Endothelial cell of umbilical vein (primary cell): ENCODE measurements around the gene ABI2. TPM values are rescaled to one million over a fixed set of nuclear protein-coding genes. Genes with fewer than 3 reads are reported as not detected.

Experiments used
- BruUV-seq: library from RNA; stranded (reverse); fragments of 400-500 nt; replicated peaks from 2 replicates; lab custom pipeline; 2021; lab: Mats Ljungman, UMichigan
- CTCF ChIA-PET: fragments of 300-600, 350-600 bp; sonication (Branson Sonifier 250); formaldehyde crosslinking; loops from one replicate; lab custom pipeline; 2021; ENCODE audit warnings: antibody characterized with exemption, inconsistent platforms; lab: Charles Lee
- POLR2A ChIA-PET: fragments of 300-600, 350-600 bp; sonication (Branson Sonifier 250); formaldehyde crosslinking; loops from one replicate; lab custom pipeline; 2021; ENCODE audit warnings: antibody characterized with exemption, inconsistent platforms; lab: Charles Lee
- DNase-seq: peaks from one replicate; pipeline ENCODE4 v3.0.0-alpha.2; 2011; ENCODE audit warnings: low read depth, low spot score
- FAIRE-seq: peaks from 2 replicates; lab custom pipeline; 2011; peaks lifted over from hg19 to GRCh38; lab: Jason Lieb, UNC
- H2AFZ ChIP-seq: 2 replicates; pipeline ENCODE4 v1.6.0; 2012; ENCODE audit warnings: low read depth, low read length, control low read depth, inconsistent platforms
- H3K27ac ChIP-seq: 2 replicates; pipeline ENCODE4 v1.5.1; 2011; ENCODE audit warnings: low read depth, mild to moderate bottlenecking, control low read depth, low read length, moderate library complexity; ENCODE audit not compliant: insufficient read depth
- H3K27me3 ChIP-seq, 2 experiments: 2 replicates each; pipeline versions ENCODE4 v1.6.0 to v1.6.1; 2011; ENCODE audit warnings: low read length in 2 of 2, mixed read lengths in 1 of 2; ENCODE audit not compliant: control insufficient read depth in 2 of 2, insufficient read depth in 2 of 2
- H3K36me3 ChIP-seq, 2 experiments: 2 replicates in 1 of 2; 3 replicates in 1 of 2; pipeline ENCODE4 v1.5.1; 2011; ENCODE audit warnings: low read length in 2 of 2, mild to moderate bottlenecking in 1 of 2, moderate library complexity in 1 of 2; ENCODE audit not compliant: control insufficient read depth in 2 of 2, insufficient read depth in 2 of 2; ENCODE audit errors: extremely low read depth in 1 of 2
- H3K4me1 ChIP-seq: 3 replicates; pipeline ENCODE4 v1.5.1; 2011; ENCODE audit warnings: mild to moderate bottlenecking, low read length; ENCODE audit not compliant: control insufficient read depth, insufficient read depth; ENCODE audit errors: extremely low read depth
- H3K4me2 ChIP-seq: 2 replicates; pipeline ENCODE4 v1.6.1; 2011; ENCODE audit warnings: low read length, control low read depth, mixed read lengths; ENCODE audit not compliant: insufficient read depth
- H3K4me3 ChIP-seq, 3 experiments: fragments of 200-600 bp in 1 of 3; sonication (generic), shearing (Covaris generic) in 1 of 3; replicated peaks in 1 of 3; 2 replicates each; pipeline ENCODE4 v1.5.1; 2011 to 2016; ENCODE audit warnings: control low read depth in 3 of 3, low read length in 3 of 3, mild to moderate bottlenecking in 2 of 3, inconsistent platforms in 1 of 3, low read depth in 1 of 3, moderate library complexity in 1 of 3; ENCODE audit not compliant: insufficient read depth in 1 of 3
- H3K79me2 ChIP-seq: 2 replicates; pipeline ENCODE4 v1.6.0; 2012; ENCODE audit warnings: low read length, inconsistent platforms; ENCODE audit not compliant: control insufficient read depth, insufficient read depth
- H3K9ac ChIP-seq: replicated peaks from 2 replicates; pipeline ENCODE3; 2011; ENCODE audit warnings: low read length, control low read depth; ENCODE audit not compliant: insufficient read depth; ENCODE audit errors: extremely low read depth
- H3K9me1 ChIP-seq: replicated peaks from 3 replicates; pipeline ENCODE4 v1.6.0; 2011; ENCODE audit warnings: mild to moderate bottlenecking, low read length; ENCODE audit not compliant: control insufficient read depth, insufficient read depth; ENCODE audit errors: extremely low read depth
- H3K9me3 ChIP-seq: replicated peaks from 2 replicates; pipeline ENCODE4 v1.5.1; 2012; ENCODE audit warnings: low read length, inconsistent platforms; ENCODE audit not compliant: control insufficient read depth, insufficient read depth
- H4K20me1 ChIP-seq: replicated peaks from 2 replicates; pipeline ENCODE3; 2011; ENCODE audit warnings: mild to moderate bottlenecking, low read length; ENCODE audit not compliant: control insufficient read depth, insufficient read depth; ENCODE audit errors: extremely low read depth
- EZH2 ChIP-seq: IDR thresholded peaks from 2 replicates; pipeline ENCODE4 v1.6.1; 2012; ENCODE audit warnings: borderline replicate concordance, low read depth, mild to moderate bottlenecking, moderate library complexity, low read length, inconsistent platforms; ENCODE audit not compliant: severe bottlenecking
- FOS ChIP-seq: IDR thresholded peaks from 2 replicates; pipeline ENCODE4 v1.6.1; 2011; ENCODE audit warnings: mild to moderate bottlenecking, low read length, moderate library complexity, borderline replicate concordance; ENCODE audit not compliant: insufficient read depth
- GATA2 ChIP-seq: IDR thresholded peaks from 2 replicates; pipeline ENCODE4 v1.7.0; 2011; ENCODE audit warnings: low read depth, mild to moderate bottlenecking, moderate library complexity, mixed read lengths, low read length; ENCODE audit not compliant: insufficient read length, insufficient read depth
- JUN ChIP-seq: IDR thresholded peaks from 2 replicates; pipeline ENCODE4 v1.6.1; 2011; ENCODE audit warnings: borderline replicate concordance, low read depth; ENCODE audit not compliant: insufficient read length, insufficient read depth
- MYC ChIP-seq: IDR thresholded peaks from one replicate; pipeline ENCODE4 v1.6.1; 2011; ENCODE audit warnings: mild to moderate bottlenecking, low read depth, low read length
- POLR2A ChIP-seq: IDR thresholded peaks from 2 replicates; pipeline ENCODE4 v1.6.1; 2012; ENCODE audit warnings: low read depth, mild to moderate bottlenecking, control low read depth, low read length
- POLR2AphosphoS5 ChIP-seq: IDR thresholded peaks from 2 replicates; pipeline ENCODE4 v1.6.1; 2012; ENCODE audit warnings: low read depth, mild to moderate bottlenecking, control low read depth, low read length, moderate library complexity; ENCODE audit not compliant: insufficient read depth
- dilution Hi-C: fragments of 300-500 bp; cut with MboI; formaldehyde crosslinking; loops from one replicate; pipeline ENCODE4 v1.15.0; 2019; ENCODE audit warnings: low sequenced_read_pairs; ENCODE audit not compliant: extremely low pct_ligation_motif_present
- intact Hi-C: fragments of 100-400 bp; cut with micrococcal nuclease; formaldehyde crosslinking; loops from one replicate; pipeline ENCODE4 v1.10.0; 2022
- polyA plus RNA-seq, 4 experiments: library from polyadenylated mRNA; depleted of rRNA in 3 of 4; stranded (reverse) in 3 of 4; unstranded in 1 of 4; fragments of >200 nt; gene quantifications; 2 replicates each; pipeline versions ENCODE4 v1.2.1 to v1.2.3, GENCODE V29; 2011 to 2012; ENCODE audit warnings: missing spikeins in 1 of 4
- total RNA-seq: library from RNA; stranded (reverse); gene quantifications from 2 replicates; pipeline ENCODE4 v1.2.3, GENCODE V29; 2021
- TF ChIP-seq, protein P1 (sequence below), 2 donors: IDR thresholded peaks; 1 replicate in 1 of 2; 2 replicates in 1 of 2; pipeline ENCODE4 v1.5.1; 2011; ENCODE audit warnings: low read length in 2 of 2, mild to moderate bottlenecking in 2 of 2, moderate library complexity in 2 of 2, control low read depth in 1 of 2, inconsistent platforms in 1 of 2, low read depth in 1 of 2; ENCODE audit not compliant: insufficient read depth in 1 of 2; ENCODE audit errors: extremely low read depth in 1 of 2
- TF ChIP-seq, protein P2 (sequence below): IDR thresholded peaks from 2 replicates; pipeline ENCODE4 v1.6.1; 2011; ENCODE audit not compliant: insufficient read depth, insufficient read length

The ABI2 gene
- total and polyA plus RNA-seq, 2 donors (not counting 3 experiments of a cell fraction or from before 2014, with no cell fraction given) = 35.7 to 61.0 TPM

DNA sequence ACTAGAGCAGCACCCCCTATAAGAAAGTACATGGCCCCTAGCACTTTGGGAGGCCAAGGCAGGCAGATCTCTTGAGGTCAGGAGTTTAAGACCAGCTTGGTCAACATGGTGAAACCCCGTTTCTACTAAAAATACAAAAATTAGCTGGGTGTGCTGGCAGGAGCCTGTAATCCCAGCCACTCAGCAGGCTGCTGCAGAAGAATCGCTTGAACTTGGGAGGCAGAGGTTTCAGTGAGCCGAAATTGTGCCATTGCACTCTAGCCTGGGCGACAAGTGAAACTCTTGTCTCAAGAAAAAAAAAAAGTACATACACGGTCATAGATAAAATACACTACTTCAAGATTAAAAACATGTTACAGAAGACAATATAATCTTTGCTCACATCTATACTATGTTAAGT, 143.1 kb downstream of the ABI2 start:
- Histone ChIP-seq H3K4me3 (no peak overlapping the region), H3K9ac (no peak overlapping the region), H3K36me3 (no peaks in the 10 kb centered on the region), H4K20me1 (no peaks in the 10 kb centered on the region), H3K27ac (no peak overlapping the region), H3K4me2 (no peak overlapping the region), H3K9me3 (no peaks in the 10 kb centered on the region), H3K4me1 (no peaks in the 10 kb centered on the region), H3K9me1 (no peaks in the 10 kb centered on the region), H3K27me3 (no peaks in the 10 kb centered on the region), H2AFZ (no peak overlapping the region), H3K79me2 (peaks cover 7% of the 10 kb centered on the region)
- no peak for FAIRE-seq
- intact Hi-C loops = no loop called here
- POLR2A ChIA-PET = no interaction called here
- TF ChIP-seq POLR2A (no peak), JUN (no peak), EZH2 (no peak), MYC (no peak), POLR2AphosphoS5 (no peak), GATA2 (no peak), FOS (no peak)
- TF ChIP-seq, protein P1, sequence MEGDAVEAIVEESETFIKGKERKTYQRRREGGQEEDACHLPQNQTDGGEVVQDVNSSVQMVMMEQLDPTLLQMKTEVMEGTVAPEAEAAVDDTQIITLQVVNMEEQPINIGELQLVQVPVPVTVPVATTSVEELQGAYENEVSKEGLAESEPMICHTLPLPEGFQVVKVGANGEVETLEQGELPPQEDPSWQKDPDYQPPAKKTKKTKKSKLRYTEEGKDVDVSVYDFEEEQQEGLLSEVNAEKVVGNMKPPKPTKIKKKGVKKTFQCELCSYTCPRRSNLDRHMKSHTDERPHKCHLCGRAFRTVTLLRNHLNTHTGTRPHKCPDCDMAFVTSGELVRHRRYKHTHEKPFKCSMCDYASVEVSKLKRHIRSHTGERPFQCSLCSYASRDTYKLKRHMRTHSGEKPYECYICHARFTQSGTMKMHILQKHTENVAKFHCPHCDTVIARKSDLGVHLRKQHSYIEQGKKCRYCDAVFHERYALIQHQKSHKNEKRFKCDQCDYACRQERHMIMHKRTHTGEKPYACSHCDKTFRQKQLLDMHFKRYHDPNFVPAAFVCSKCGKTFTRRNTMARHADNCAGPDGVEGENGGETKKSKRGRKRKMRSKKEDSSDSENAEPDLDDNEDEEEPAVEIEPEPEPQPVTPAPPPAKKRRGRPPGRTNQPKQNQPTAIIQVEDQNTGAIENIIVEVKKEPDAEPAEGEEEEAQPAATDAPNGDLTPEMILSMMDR (IDR thresholded peaks at IDR 0.05; ENCODE audit: extremely low read depth in 1 of 2, insufficient read depth in 1 of 2, low read depth in 1 of 2, low read length in 2 of 2) = no peak
- TF ChIP-seq, protein P2, sequence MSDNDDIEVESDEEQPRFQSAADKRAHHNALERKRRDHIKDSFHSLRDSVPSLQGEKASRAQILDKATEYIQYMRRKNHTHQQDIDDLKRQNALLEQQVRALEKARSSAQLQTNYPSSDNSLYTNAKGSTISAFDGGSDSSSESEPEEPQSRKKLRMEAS = no peak
- dilution Hi-C loops = no loop called here
- BruUV-seq = no TSS peak
- CTCF ChIA-PET = interaction anchor here (0.7 to 1.0 kb wide), 2 partner anchors 337 to 904 kb away, joined by 3 to 4 read pairs; no protein-coding TSS in a partner anchor
- DNase-seq = no peak
